Stimulated activated CD8-positive, alpha-beta memory T cell treated with anti-CD3 and anti-CD28 coated beads, Interleukin-4, amount 100 ng/mL, for 24 hours (primary cell): ENCODE data around the gene GRK1.

ENCODE experiments used
- DNase-seq: peaks from one replicate; pipeline ENCODE4 v3.0.0-alpha.2; 2020; ENCODE audit warnings: low read depth

The GRK1 gene

GRCh38 chr13:113650275-113650674 is 16.7 kb upstream of the GRK1 start:
- DNase-seq: no peak

- no peak for DNase-seq
Observed at GRCh38 chr13:113650731-113651148, 16.3 kb upstream of the GRK1 start.

- DNase-seq: no peak
Observed at GRCh38 chr13:113651511-113652403, 15.3 kb upstream of the GRK1 start.

GRCh38 chr13:113652404-113653263 is 14.4 kb upstream of the GRK1 start:
- DNase-seq: no peak

- DNase-seq: no peak
Observed at GRCh38 chr13:113653264-113654174, 13.5 kb upstream of the GRK1 start.

GRCh38 chr13:113654175-113654560 is 12.9 kb upstream of the GRK1 start:
- DNase-seq: no peak

GRCh38 chr13:113654591-113655345 is 12.3 kb upstream of the GRK1 start:
- DNase-seq: no peak

- no peak for DNase-seq
Observed at GRCh38 chr13:113655346-113656002, 11.5 kb upstream of the GRK1 start.

- no peak for DNase-seq
Observed at GRCh38 chr13:113656003-113656588, 10.9 kb upstream of the GRK1 start.

- DNase-seq: no peak
Observed at GRCh38 chr13:113656831-113657671, 10.0 kb upstream of the GRK1 start.

- no peak for DNase-seq
Observed at GRCh38 chr13:113657851-113658741, 8.9 kb upstream of the GRK1 start, which contains the start of gene ATP4B. TSS of gene ATP4B (minus strand) at chr13:113658198. CDS start at chr13:113658144, 54 bp downstream.

GRCh38 chr13:113658836-113659235 is 8.2 kb upstream of the GRK1 start:
- no peak for DNase-seq

GRCh38 chr13:113659337-113659736 is 7.7 kb upstream of the GRK1 start:
- DNase-seq: no peak

GRCh38 chr13:113660066-113660465 is 7.0 kb upstream of the GRK1 start:
- no peak for DNase-seq

- no peak for DNase-seq
Observed at GRCh38 chr13:113661509-113661908, 5.5 kb upstream of the GRK1 start.

- DNase-seq: no peak
Observed at GRCh38 chr13:113663934-113664333, 3.1 kb upstream of the GRK1 start.

GRCh38 chr13:113664751-113665596 is 2.0 kb upstream of the GRK1 start:
- DNase-seq: no peak
